Tibial nerve (tissue), 4 donors: ENCODE measurements around the gene NNAT. TPM values are rescaled to one million over a fixed set of nuclear protein-coding genes. Genes with fewer than 3 reads are reported as not detected.
"Not testable (repeated sequence)": the region's sequence is repeated elsewhere in the genome, so short reads cannot be mapped to it uniquely, and the experiment has no call there.

ENCODE experiments used
- DNase-seq, 2 donors: peaks; one replicate each; pipeline ENCODE4 v3.0.0-alpha.2; 2019; ENCODE audit warnings: low spot score in 2 of 2
- H3K27ac ChIP-seq, 4 donors: fragments of 200-600 bp; sonication (generic) in 3 of 4; one replicate each; pipeline ENCODE4 v1.5.1; 2017 to 2019; ENCODE audit warnings: mild to moderate bottlenecking in 1 of 4
- H3K27me3 ChIP-seq, 2 donors: fragments of 200-600 bp; sonication (generic) in 1 of 2; one replicate each; pipeline versions ENCODE4 v1.5.1 to v1.6.0; 2017 to 2019
- H3K36me3 ChIP-seq, 3 donors: fragments of 200-600 bp; sonication (generic); one replicate each; pipeline ENCODE4 v1.5.1; 2018 to 2019
- H3K4me1 ChIP-seq, 4 donors: fragments of 200-600 bp; sonication (generic) in 3 of 4; one replicate each; pipeline ENCODE4 v1.5.1; 2017 to 2019
- H3K4me3 ChIP-seq, 4 donors: fragments of 200-600 bp; sonication (generic) in 3 of 4; one replicate each; pipeline ENCODE4 v1.5.1; 2017 to 2019; ENCODE audit warnings: mild to moderate bottlenecking in 1 of 4, moderate library complexity in 1 of 4
- H3K9me3 ChIP-seq, 4 donors: fragments of 200-600 bp; sonication (generic) in 3 of 4; one replicate each; pipeline ENCODE4 v1.5.1; 2017 to 2019
- EP300 ChIP-seq, 2 donors: sonication (generic); formaldehyde crosslinking; IDR thresholded peaks; one replicate each; pipeline ENCODE4 v1.6.1; 2017; ENCODE audit warnings: antibody characterized with exemption in 2 of 2, mild to moderate bottlenecking in 1 of 2
- POLR2A ChIP-seq, 2 donors: fragments of 450-650 bp; IDR thresholded peaks; one replicate each; pipeline ENCODE4 v1.6.1; 2017; ENCODE audit warnings: antibody characterized with exemption in 2 of 2, mild to moderate bottlenecking in 2 of 2, moderate library complexity in 2 of 2
- WGBS, 2 donors: methylation state at CpG; one replicate each; pipeline ENCODE4 v1.1.5; 2018; 5-methylcytosine and 5-hydroxymethylcytosine counted together
- total RNA-seq, 4 donors: library from RNA; depleted of rRNA; stranded (reverse); fragments of >200 nt; gene quantifications; one replicate each; pipeline ENCODE4 v1.1.0, GENCODE V29; 2016
- TF ChIP-seq, protein P1 (sequence below), 5 experiments: fragments of 200-600 bp in 3 of 5; fragments of 450-650 bp in 2 of 5; sonication (generic) in 3 of 5; IDR thresholded peaks; one replicate each; pipeline ENCODE4 v1.5.1; 2016 to 2019; ENCODE audit warnings: antibody characterized with exemption in 5 of 5, mild to moderate bottlenecking in 3 of 5, moderate library complexity in 2 of 5

NNAT gene
- total RNA-seq, 4 donors from 2014 or later, result 2.7 to 12.3 (median 8.4) TPM

DNA sequence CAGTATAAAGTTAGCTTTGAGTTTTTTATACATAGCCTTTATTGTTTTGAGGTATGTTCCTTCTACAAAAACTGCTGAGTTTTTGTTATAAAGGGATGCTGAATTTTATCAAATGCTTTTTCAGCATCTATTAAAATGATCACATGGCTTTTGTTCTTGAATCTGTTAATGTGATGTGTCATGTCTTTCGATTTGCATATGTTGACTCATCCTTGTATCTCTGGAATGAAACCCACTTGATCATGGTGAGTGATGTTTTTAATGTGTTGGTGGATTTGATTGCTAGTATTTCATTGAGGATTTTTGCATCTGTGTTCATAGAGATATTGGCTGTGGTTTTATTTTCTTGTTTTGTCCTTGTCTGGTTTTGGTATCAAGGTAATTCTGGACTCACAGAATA is 31.4 kb downstream of the NNAT start:
- no peaks in the 10 kb centered on the region for H3K4me1 ChIP-seq
- no peaks in the 10 kb centered on the region for H3K36me3 ChIP-seq
- H3K4me3 ChIP-seq, result no peak overlapping the region
- no peak overlapping the region for H3K27ac ChIP-seq
- no peak for TF ChIP-seq POLR2A (IDR thresholded peaks at IDR 0.05)
- TF ChIP-seq EP300 (IDR thresholded peaks at IDR 0.05), result no peak
- TF ChIP-seq, protein P1, sequence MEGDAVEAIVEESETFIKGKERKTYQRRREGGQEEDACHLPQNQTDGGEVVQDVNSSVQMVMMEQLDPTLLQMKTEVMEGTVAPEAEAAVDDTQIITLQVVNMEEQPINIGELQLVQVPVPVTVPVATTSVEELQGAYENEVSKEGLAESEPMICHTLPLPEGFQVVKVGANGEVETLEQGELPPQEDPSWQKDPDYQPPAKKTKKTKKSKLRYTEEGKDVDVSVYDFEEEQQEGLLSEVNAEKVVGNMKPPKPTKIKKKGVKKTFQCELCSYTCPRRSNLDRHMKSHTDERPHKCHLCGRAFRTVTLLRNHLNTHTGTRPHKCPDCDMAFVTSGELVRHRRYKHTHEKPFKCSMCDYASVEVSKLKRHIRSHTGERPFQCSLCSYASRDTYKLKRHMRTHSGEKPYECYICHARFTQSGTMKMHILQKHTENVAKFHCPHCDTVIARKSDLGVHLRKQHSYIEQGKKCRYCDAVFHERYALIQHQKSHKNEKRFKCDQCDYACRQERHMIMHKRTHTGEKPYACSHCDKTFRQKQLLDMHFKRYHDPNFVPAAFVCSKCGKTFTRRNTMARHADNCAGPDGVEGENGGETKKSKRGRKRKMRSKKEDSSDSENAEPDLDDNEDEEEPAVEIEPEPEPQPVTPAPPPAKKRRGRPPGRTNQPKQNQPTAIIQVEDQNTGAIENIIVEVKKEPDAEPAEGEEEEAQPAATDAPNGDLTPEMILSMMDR (IDR thresholded peaks at IDR 0.05), result no peak
- H3K9me3 ChIP-seq, result no peaks in the 10 kb centered on the region
- DNase-seq, result no peak
- no peaks in the 10 kb centered on the region for H3K27me3 ChIP-seq
- 50 to 55% methylated on average over 1 of the region's 1 CpG for WGBS, 2 donors

DNA sequence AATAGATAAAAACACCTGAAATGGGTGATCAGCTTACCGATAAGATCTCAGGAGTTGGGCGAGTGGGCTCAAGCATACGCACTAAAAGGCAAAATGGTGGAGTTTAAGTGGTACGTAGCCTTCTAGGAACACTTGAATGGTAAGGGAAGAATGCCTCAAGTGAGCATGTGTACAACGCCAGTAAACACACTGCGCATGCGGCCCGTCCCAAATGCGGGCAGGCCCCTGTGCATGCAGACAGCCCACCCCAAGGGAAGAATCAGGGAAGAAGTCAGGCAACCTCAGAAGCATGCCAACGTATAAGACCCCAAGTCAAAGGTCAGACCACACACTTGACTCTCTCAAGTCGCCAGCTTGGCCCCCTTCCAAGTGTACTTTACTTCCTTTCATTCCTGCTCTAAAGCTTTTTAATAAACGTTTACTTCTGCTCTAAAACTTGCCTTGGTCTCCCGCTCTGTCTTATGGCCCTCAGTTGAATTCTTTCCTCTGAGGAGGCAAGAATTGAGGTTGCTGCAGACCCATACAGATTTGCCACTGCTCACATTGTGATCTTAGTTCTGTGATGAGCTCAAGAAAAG is 33.8 kb downstream of the NNAT start:
- not testable (repeated sequence) for DNase-seq, H3K27me3 ChIP-seq, H3K4me3 ChIP-seq, H3K36me3 ChIP-seq, H3K4me1 ChIP-seq, H3K9me3 ChIP-seq, H3K27ac ChIP-seq
- 57 to 58% methylated on average over 13 of the region's 13 CpGs for WGBS, 2 donors

DNA sequence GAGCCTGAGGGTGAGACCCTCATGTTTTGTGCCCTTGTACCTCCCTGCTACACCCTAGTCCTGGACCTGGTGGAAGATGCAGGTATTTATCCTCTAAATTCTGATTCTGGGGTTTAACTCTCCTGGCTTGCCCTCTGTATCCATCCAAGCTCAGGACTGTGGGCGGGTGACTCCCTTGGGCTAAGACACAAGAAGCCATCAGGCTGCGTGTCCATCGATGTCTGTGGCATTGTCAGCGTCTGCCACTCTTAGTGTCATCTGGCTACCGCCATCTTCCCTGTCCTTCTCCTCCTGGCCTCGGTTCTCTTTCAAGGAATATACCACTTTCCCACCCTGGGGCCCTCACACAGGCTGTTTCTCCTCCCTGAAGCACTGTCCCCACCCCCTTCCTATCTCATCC is 35.5 kb downstream of the NNAT start:
- H3K4me3 ChIP-seq, result no peak overlapping the region
- 80 to 81% methylated on average over 6 of the region's 6 CpGs for WGBS, 2 donors
- no peak for DNase-seq
- no peaks in the 10 kb centered on the region for H3K36me3 ChIP-seq
- TF ChIP-seq, protein P1 (IDR thresholded peaks at IDR 0.05), result no peak
- TF ChIP-seq POLR2A (IDR thresholded peaks at IDR 0.05) (no peak), EP300 (IDR thresholded peaks at IDR 0.05) (no peak)
- no peaks in the 10 kb centered on the region for H3K9me3 ChIP-seq
- no peaks in the 10 kb centered on the region for H3K4me1 ChIP-seq
- peaks cover 0 to 13% of the 10 kb centered on the region in 2 donors for H3K27me3 ChIP-seq
- no peak overlapping the region for H3K27ac ChIP-seq

DNA sequence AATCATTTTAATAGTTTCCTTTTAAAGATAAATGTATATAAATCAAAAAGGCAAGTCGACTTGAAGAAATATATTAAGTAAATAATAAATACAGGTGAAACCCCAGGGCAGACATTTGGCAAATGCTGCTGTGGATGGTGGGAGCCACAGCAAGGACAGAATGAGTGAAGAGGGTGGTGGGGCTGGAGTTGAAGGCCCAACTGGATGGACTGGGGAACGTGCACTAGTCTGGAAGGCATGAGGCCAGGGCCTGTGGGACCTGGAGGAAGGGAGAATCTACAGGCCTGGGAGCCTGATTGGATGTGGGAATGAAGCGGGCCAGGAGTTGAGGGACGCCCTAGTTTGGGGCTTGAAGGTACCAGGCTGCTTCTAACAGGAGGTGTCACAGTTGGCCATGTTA is 37.3 kb downstream of the NNAT start:
- Histone ChIP-seq H3K9me3 (no peaks in the 10 kb centered on the region), H3K4me1 (no peaks in the 10 kb centered on the region), H3K27me3 (peaks cover 0 to 25% of the 10 kb centered on the region in 2 donors), H3K27ac (no peak overlapping the region), H3K36me3 (no peaks in the 10 kb centered on the region), H3K4me3 (no peak overlapping the region)
- WGBS, 2 donors, result 85 to 88% methylated on average over 4 of the region's 4 CpGs
- DNase-seq, result no peak
- TF ChIP-seq EP300 (IDR thresholded peaks at IDR 0.05) (no peak), POLR2A (IDR thresholded peaks at IDR 0.05) (no peak)
- TF ChIP-seq, protein P1 (IDR thresholded peaks at IDR 0.05), result no peak

DNA sequence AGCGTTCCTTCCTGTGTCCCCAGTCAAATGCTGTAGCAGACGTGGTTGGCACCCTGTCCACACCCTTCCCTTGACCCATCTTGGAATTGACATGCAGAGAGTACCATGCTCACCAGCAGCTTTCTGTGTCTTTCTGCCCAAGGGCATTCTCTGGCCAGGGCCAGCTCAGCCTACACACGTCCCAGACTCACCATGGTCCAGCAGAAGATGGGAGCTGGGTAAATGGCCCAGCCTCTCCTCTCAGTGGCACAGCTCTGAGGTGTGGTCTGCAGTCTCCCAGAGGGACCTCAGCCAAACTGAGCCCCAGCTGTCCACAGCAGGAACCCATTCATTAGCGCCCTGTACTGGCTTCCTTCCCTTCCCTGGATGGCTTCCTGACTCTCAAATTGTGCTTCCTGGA is 37.7 kb downstream of the NNAT start:
- Histone ChIP-seq H3K4me3 (no peak overlapping the region), H3K9me3 (no peaks in the 10 kb centered on the region), H3K27ac (no peak overlapping the region), H3K27me3 (peaks cover 0 to 30% of the 10 kb centered on the region in 2 donors), H3K4me1 (no peaks in the 10 kb centered on the region), H3K36me3 (no peaks in the 10 kb centered on the region)
- no peak for TF ChIP-seq EP300 (IDR thresholded peaks at IDR 0.05)
- DNase-seq, result no peak
- WGBS, 2 donors, result 72 to 75% methylated on average over 4 of the region's 4 CpGs

DNA sequence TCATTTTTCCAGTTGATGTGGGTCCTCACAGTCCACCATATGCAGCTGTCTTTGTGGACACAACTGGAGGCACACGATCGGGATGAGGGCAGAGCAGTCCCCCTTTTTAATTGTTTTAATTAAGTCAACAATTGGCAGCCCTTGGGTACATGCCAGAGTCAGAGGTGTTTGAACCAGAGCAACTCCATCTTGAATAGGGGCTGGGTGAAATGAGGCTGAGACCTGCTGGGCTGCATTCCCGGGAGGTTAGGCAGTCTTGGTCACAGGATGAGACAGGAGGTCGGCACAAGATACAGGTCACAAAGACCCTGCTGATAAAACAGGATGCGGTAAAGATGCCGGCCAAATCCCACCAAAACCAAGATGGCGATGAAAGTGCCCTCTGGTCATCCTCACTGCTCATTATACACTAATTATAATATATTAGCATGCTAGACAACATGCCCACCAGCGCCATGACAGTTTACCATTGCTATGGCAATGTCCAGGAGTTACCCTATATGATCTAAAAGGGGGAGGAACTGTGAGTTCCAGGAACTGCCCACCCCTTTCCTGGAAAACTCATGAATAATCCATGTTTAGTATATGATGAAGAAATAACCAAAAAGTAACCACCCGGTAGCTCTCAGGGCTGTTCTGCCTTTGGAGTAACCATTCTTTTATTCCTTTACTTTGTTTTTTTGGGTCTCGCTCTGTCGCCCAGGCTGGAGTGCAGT is 38.4 kb downstream of the NNAT start:
- no peaks in the 10 kb centered on the region for H3K36me3 ChIP-seq
- no peaks in the 10 kb centered on the region for H3K9me3 ChIP-seq
- 89 to 92% methylated on average over 11 of the region's 11 CpGs for WGBS, 2 donors
- no peak for DNase-seq
- H3K27me3 ChIP-seq, result peaks cover 0 to 37% of the 10 kb centered on the region in 2 donors
- TF ChIP-seq, protein P1 (IDR thresholded peaks at IDR 0.05), result no peak
- TF ChIP-seq EP300 (IDR thresholded peaks at IDR 0.05) (no peak), POLR2A (IDR thresholded peaks at IDR 0.05) (no peak)
- H3K27ac ChIP-seq, result no peak overlapping the region
- H3K4me1 ChIP-seq, result peaks cover 0 to 5% (median 0%) of the 10 kb centered on the region in 4 donors
- no peak overlapping the region for H3K4me3 ChIP-seq
